Left forelimb (tissue), 1 donor: ENCODE measurements around the gene RAPGEF1.

ENCODE experiments used
- DNase-seq: peaks from one replicate; pipeline ENCODE4 v3.0.0-alpha.2; 2018; ENCODE audit warnings: low spot score

Gene RAPGEF1

DNA sequence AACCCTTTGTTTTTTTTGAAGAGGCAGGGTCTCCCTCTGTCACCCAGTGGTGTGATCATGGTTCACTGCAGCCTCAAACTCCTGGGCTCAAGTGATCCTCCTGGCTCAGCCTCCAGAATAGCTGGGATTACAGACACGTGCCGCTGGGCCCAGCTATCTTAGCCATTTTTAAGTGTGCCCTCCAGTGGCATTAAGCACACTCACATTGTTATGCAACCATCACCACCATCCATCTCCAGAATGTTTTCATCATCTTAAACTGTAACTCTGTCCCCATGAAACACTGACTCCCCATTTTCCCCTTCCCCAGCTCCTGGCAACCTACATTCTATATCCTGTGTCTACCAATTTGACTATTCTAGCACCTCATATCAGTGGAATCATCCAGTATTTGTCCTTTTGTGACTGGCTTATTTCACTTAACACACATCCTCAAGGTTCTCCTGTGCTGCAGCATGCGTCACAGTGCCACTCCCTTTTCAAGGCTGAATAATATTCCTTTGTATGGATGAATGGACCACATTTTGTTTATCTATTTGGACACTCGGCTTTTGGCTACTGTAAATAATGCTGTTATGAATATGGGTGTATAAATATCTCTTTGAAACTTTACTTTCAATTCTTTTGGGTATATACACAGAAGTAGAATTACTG, 12.5 kb upstream of the RAPGEF1 start:
- no peak for DNase-seq

DNA sequence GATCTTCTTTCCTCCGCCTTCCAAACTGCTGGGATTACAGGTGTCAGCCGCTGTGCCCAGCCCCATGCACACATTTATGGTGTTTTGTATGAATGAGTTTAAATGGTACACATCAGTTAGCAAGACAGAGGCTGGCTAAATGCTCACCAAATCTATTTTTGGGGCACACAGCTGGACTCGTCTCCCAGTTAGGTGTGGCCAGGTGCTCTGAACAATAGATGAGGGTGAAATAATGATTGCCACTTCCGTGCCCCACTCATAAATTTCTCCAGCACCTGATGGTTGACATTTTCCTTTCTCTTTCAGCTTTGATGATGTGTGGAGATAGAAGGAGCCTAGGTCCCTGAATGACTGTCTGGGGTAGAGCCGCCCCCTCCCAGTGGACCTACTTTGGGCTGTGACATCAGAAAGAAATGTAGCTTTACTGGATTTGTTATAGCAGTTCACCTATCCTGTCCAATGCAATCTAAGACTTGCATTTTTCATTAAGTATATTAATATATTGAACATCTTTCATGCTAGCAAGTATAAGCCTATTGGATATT, 8.6 kb upstream of the RAPGEF1 start:
- no peak for DNase-seq

DNA sequence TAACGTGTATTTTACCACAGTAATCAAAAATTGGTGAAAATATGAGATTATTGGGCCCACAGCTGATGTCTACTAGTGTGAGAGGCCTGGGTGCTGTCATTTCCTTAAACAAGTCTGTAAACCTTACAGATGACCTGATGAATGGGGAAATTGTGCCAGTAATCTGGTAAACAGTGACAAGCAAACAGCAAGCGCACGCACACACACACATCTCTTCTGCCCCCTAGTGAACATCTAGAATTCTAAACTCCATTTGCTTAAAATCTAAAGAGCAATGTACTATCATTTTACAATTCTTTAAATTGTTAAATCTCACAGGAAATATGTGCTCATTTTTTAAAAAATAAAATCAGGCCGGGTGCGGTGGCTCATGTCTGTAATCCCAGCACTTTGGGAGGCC, 7.5 kb upstream of the RAPGEF1 start:
- no peak for DNase-seq

DNA sequence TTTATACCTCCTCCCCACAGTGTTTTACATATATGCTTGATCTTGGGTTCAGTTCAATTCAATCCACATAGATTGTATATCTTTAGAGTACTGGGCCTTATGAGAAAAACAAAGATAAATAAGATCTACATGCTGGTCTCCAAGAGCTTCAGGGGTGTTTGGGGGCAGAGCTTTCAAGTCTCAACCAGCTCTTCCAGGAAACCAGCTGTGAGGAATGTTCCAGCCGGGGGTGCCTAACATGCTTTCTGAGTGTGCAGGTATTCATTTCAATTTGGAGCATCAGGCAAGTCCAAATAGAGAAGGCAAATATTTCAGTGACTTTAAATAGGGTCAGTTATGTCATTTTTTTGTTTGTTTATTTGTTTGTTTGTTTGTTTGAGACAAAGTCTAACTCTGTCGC, 5.7 kb upstream of the RAPGEF1 start:
- no peak for DNase-seq

DNA sequence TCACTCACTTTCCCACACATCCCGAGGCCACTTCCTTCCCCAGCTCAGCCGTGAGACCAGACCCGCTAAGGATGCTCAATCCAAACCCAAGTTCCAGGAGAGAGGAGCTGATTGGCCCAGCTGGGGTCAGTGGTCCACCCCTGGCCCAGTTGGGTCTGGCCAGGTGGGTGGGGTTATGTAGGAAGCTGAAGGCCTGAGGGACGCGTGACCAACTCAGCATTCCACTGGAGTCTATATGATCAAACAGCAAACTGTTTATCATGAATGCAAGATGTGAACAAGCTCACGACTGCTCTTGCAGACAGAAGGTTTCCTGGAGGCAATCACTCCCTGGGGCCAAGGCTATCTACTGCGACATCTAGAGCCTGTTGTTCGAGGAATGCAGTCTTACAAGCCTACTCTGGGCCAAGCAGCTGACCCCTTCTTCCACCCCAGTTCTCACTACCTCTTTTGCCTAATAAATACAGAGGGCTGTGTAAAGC, 4.9 kb upstream of the RAPGEF1 start:
- no peak for DNase-seq

DNA sequence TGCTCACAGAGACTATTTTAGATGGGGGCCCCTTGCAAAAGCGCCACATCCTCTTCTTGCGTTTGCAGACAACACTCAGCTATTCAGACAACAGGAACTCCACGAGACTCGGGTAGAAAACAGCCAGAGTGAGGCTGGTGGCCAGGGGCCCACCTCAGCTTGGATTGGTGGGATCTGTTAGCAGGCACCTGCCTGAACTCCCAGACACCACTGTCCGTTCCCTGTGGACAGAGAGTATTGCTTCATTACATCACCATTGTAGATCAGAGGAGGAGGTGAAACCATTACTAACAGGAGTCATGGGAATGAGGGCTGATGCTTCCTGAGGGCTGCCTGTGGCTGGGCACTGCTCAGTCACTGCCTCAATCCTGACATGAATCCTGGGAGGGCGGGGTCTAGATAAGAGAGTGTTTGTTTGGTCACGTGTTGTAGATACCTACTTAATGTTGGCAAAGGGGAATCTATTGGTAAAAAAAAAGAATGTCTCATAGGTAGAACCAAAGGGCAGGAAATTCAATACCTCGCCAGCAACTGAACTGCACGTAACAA, 4.4 kb upstream of the RAPGEF1 start:
- DNase-seq: no peak

DNA sequence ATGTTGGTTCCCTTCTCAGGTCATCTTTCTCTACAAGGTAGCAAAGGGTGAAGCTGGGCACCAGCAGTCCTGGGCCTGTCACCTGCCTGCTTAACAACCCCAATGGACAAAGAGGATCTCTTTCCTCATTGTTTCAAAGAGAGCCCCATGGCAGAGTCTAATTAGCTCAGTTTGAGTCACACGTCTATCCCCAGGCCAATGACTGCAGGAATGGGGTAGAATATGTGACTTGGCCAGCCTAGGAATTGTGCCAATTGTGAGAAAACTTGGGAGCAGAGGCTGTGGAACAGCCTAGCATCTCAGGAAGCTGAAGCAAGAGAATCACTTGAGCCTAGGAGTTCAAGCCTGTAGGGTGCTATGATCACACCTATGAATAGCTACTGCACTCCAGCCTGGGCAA, 3.6 kb upstream of the RAPGEF1 start:
- no peak for DNase-seq

DNA sequence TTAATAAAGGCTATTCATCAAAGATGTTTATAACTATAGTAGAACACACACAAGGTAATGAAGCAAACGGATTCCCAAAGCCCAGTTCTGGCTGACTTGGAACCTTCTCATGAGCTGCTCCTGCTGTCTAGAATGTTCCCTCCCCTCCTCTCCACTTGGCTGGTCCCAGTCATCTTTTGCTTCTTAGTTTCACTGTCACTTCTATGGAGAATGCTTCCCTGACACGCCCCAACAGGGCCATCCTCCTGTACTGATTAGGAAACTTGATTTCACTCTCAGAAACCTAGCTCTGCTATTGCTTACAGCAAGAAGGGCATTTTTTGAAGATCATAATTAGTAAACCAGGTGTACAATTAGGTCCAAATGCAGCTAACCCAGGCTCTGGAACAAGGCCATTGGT, 3.2 kb upstream of the RAPGEF1 start:
- no peak for DNase-seq

DNA sequence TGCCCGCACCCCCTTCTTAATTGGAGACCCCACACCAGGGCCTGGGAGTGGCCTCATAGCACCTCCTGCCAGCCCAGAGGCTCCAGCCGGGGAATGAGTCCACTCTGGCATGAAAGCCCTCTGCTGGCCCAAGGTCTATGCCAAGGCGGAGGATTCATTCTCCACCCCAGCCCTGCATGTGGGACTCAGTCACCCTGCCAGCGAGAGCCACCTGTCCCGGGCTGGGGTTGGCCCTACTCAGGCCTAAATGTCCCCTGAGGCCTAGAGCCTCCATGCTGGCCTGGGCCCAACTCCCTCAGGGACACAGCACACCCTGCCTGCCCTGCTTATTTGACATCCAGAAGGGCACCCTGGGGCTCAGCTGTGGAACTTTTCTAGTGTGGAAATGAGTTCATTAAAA, 1.0 kb upstream of the RAPGEF1 start:
- DNase-seq: no peak

DNA sequence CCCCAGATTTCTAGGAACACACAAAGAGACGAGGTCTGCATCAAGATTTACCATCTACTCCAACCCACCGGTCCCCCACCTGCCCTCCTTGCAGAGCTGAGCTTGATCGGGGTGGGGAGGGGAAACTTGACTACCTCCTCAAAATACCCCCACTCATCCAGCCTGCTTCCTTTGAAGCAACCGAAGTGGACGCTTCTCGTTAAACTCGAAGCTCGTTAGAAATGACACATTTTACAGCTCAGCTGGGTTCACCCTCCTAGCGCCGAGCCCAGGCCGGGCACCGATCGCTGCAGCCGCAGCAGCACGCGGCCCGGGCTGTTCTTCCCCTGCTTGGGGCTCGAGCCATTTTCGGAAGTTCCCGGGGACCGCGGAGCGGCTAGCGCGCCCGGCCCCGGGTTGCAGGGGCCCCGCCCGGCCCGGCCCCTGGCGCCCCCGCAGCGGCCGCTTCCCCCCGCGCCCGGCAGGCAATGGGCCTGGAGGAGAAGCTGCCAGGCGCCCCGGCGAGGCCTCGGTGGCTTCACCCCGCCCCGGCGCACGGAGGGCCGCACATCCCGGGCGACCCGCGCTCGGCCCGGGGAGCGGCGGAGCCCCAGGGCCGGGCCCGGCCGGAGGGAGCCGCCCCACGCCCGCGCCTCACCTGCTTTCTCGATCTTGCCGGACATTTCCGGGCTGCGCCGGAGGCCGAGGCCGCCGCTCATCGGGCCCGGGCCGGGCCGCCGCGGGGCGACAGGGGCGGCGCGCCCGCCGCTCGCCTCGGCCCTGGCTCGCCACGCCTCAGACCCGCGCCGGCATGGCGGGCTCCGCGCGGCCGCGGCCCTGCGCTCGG, 530 bp downstream of the RAPGEF1 start:
- peak; percentile 75 for DNase-seq

DNA sequence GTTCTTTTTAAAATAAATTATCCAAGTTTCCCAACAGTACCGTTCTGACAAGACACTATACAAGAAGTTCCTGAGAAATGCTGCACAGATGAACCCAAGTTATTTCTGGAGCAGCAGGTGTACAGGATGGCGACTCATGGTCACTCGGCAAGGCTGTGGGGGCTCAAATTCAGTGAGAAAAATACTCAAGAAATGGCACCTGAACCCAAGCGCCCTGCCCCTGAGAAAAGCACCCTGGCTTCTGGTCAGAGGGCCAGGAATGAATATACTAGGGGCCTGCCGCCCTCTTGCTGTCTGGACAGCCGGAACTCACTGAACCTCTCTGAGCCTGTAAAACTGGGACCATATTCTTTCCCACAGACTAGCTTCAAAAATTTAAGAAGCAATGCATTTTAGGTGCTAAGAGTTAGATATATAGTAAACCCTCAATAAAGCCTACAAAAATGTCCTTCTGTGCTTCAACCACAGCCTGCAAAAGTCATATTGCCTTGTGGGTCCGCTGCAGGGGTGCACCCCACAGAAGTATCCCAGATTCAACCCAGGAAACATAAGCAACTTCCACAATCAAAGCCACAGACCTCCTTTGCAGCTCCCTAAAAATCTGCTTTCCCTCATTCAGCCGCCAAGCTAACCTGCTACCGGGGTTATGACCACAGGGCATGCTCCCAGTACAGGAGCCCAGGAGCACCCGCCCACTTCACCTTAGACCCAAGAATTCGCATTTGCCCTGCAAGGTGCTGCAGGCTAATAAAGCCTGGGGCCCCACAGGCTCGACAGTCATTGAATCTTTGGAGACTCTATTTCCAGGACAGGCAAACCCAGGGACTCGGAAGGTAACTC, 1.4 kb downstream of the RAPGEF1 start:
- DNase-seq: no peak

DNA sequence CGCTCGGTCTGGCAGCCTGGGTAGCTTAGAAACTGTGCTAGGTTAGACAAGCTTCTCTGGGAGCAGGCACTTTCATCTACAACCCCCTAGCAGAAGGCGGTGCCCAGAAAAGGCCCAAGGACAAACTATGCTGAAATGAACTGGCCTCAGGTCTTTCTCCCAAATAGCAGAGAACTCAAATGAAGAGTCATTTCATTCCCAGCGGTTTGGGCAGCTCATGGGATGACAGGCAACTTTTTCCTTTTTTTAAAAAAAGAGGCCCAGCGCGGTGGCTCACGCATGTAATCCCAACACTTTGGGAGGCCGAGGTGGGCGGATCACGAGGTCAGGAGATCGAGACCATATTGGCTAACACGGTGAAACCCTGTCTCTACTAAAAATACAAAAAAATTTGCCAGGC, 2.5 kb downstream of the RAPGEF1 start:
- no peak for DNase-seq

DNA sequence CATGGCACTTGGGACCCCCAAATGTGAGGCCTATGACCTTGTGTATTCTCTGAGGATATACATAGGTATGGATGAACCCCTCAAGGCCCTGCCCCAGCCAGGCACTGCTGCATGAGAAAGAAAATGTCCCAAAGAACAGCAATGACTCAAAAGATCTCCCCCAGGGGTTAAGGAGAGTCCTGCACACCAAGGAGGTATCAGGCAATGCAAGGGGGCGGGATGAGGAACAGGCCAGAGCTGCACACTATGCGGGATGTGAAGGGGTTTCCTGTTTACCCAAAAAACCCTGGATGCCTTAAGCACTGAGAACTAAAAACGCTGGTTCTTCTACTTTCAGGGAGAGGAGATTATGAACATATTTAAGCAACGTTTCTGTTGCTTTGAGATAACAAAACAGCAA, 3.4 kb downstream of the RAPGEF1 start:
- no peak for DNase-seq

DNA sequence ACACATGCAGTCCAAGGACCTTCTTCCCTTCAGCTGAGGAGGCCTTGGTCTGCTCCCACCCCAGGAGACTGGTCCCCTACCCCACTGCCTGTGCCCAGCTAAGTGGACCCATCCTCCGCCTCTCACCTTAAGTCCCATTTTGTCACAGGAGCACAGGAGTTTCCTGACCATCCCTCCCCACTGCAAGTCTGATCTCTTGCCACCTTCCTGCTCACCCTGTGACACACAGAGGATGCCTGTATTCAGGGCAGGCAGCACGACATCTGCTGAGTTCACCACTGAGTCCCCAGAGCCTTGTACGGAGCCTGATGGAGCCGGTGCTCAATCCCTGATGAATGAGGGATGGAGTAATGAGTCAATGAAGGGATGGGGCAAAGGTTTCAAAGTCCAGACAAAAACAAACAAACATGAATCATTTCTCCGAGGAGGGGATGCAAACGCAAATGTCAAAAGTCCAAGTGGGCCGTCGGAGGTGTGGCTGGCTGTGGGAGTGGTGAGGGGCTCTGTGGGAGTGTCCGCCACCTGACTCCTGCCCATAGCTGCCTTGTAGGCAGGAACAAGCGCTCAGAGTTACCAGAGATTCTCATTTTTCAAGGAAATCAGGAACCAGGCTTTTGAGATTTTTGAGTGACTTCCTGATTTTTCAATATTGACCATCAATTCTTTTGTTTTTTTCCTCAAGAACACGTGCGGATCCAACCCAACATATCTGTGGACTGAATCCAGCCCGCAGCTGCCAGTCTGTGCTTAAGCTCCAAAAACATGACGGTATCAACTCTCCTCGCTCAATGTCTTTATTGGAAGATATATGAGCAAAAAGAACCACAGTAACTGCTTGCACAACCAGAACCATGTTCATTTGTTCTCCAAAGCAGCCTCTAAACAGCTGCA, 4.4 kb downstream of the RAPGEF1 start:
- DNase-seq: no peak

DNA sequence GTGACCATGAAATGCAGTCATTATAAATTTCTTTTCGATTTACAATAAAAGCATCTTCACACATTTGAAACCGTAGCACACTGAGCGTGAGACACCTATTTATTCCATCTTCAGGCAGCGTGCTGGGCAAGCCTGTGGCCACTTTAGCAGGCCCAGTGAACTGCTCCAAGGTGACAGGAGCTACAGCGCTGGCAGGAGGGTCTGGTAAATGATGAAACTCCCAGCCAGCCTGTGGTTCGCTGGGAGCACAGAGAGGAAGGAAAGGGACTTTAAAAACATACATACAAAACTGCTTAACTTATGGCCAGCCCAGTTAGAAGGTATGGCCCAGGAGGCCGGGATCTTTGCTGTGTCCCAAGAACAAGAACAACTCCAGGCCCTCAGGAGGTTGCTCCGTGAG, 5.1 kb downstream of the RAPGEF1 start:
- DNase-seq: no peak

DNA sequence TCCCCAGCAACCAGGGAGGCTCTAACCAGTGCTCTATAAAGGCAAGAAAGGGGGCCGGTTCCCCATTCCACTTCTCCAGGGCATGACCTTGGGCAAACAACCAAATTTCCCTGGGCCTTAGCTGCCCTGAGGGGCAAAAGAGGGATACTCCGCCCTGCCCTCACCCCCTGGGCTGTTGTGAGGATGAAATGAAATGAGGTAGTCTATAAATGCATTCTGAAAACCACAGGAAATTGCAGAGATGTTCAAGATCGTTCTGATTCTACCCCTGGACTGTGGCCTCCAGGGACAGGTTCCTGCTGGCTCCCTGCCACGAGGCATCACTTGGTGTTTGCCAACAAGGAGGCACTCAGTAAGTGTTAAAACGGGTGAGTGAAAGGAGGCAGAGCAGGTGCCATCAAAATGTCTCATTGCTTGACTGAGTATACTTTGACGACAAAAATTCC, 5.7 kb downstream of the RAPGEF1 start:
- no peak for DNase-seq

DNA sequence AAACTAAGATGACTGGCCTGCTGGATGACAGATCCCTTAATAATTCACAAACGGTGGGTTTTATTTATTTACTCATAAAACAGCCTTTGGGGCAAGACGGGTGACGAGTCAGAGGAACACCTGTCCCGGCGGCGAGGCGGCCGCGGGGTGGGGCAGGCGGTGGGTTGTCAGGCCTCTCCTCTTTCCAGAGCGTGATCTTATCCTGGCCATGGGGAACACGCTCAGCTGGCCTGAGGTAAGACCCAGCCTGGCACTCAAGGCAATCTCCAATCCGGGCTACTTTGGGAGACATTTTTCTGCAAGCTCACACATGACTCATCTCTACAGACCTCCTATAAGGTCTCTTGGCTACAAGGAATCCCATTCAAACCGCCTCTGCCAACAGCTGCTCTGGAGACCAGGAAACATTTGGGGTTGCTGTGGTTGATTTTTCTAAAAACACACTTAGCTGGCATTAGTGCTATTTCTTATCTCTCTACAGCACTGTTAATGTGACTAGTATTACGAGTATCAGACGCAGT, 6.3 kb downstream of the RAPGEF1 start:
- no peak for DNase-seq

DNA sequence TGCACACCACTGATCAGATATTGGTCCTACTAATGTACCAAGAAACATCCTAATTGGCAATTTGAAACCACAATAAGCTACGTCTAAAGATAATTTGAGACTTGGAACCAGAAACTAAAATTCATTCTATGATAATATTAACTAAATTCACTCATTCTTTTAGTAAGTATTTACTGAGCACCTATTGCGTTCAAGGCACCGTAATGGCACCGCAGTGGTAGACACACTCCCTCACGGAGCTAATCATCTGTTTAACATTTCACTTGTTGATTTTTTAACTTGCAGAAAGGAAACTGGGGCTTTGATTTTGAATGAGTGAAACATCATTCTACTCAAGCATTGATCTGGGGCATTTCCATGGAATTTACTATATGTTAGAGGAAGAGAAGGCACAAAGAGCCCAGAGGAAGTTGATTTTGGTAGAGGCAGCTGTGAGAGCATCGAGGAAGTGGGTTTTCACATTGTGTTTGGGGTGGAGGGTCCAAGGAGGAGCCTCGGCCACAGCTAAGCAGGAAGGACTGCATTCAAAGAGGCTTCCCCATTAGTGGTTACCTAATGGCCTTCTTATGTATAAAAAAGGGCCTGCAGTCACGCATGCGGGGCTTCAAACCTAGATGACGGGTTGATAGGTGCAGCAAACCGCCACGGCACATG, 7.1 kb downstream of the RAPGEF1 start:
- DNase-seq: no peak

DNA sequence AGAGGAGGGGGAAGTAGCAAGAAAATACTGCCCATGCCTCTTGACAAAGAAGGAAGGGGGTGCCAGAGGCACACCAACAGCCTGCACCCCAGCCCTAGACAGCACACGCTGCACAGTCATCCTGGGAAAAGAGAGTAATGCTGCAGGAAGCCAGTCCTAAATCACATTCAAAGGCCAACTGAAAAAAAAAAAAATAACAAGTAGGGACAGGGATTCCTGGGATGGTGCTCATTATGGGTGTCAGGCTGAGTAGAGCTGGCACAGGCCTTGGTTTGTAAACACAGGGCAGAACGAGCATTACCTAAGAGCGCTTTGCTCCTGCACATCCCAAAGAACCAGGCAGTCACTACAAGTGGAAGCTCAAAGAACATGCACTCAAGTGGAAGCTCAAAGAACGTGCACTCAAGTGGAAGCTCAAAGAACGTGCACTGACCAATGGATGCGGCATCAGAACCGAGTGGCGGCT, 7.8 kb downstream of the RAPGEF1 start:
- DNase-seq: no peak

DNA sequence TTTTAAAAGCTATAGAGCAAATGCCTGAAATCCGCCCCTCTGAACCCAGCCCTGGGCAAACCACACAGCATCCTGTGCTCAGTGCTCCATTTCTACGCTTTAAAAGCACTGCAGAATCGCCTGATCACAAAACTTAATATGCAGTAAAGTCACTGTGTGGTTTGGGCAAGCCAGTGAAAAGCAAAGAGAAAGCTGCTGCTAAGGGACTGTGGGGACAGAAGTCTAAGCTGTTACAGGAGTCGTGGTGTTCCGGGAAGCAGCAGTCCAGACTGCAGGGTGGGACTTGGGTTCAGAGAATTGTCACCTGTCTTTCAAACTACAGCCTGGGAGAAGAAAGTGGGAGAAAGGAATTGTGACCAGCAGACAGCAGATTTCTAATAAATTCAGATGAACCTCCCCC, 8.2 kb downstream of the RAPGEF1 start:
- no peak for DNase-seq
